K562 (cell line): ENCODE data around the gene GALK2. TPM values are rescaled to one million over a fixed set of nuclear protein-coding genes. Genes with fewer than 3 reads are reported as not detected.
A peak's percentile ranks its signal among the peaks of the same experiment; 100 is the strongest.

Source experiments
- CBX5 ChIP-seq: IDR thresholded peaks from 2 replicates; pipeline ENCODE4 v1.6.1; 2014; ENCODE audit warnings: low read depth, borderline replicate concordance
- CSDE1 ChIP-seq, 2 experiments: fragments of 450-650 bp; IDR thresholded peaks; 2 replicates each; pipeline ENCODE4 v1.6.1; 2016; ENCODE audit warnings: mild to moderate bottlenecking in 1 of 2
- DACH1 ChIP-seq: fragments of 450-650 bp; IDR thresholded peaks from 2 replicates; pipeline ENCODE4 v1.6.1; 2018; ENCODE audit not compliant: partially characterized antibody
- ELF1 ChIP-seq: fragments of 200-800 bp; sonication (Bioruptor generic); IDR thresholded peaks from 2 replicates; pipeline ENCODE4 v1.6.1; 2016; ENCODE audit warnings: missing genetic modification characterization, missing compliant biosample characterization
- ETS2 ChIP-seq: IDR thresholded peaks from 2 replicates; pipeline ENCODE4 v1.6.1; 2016; ENCODE audit warnings: borderline replicate concordance, missing genetic modification characterization, mild to moderate bottlenecking, moderate library complexity, missing compliant biosample characterization; ENCODE audit not compliant: poor library complexity, severe bottlenecking
- HDAC2 ChIP-seq: fragments of 450-650 bp; IDR thresholded peaks from 2 replicates; pipeline ENCODE4 v1.6.1; 2016; ENCODE audit warnings: mild to moderate bottlenecking
- HLTF ChIP-seq: fragments of 450-650 bp; IDR thresholded peaks from 2 replicates; pipeline ENCODE4 v1.6.1; 2016
- KHSRP ChIP-seq: fragments of 450-650 bp; IDR thresholded peaks from 2 replicates; pipeline ENCODE4 v1.6.1; 2017
- KLF13 ChIP-seq: fragments of 450-650 bp; IDR thresholded peaks from 2 replicates; pipeline ENCODE4 v1.6.1; 2016; ENCODE audit warnings: missing genetic modification characterization, low read depth, mild to moderate bottlenecking, missing compliant biosample characterization, moderate library complexity, borderline replicate concordance
- MED1 ChIP-seq: sonication (generic); formaldehyde crosslinking; IDR thresholded peaks from 2 replicates; pipeline ENCODE4 v1.8.1; 2023; ENCODE audit warnings: missing genetic modification reagents, borderline replicate concordance
- MIER1 ChIP-seq: fragments of 450-650 bp; IDR thresholded peaks from 2 replicates; pipeline ENCODE4 v1.6.1; 2016; ENCODE audit warnings: antibody characterized with exemption, mild to moderate bottlenecking, low read depth
- MXI1 ChIP-seq: IDR thresholded peaks from 2 replicates; pipeline ENCODE4 v1.6.1; 2011; ENCODE audit warnings: low read depth, mild to moderate bottlenecking, improper control_type of control experiment, low read length
- PML ChIP-seq: IDR thresholded peaks from 2 replicates; pipeline ENCODE4 v1.6.1; 2012; ENCODE audit warnings: low read length, inconsistent platforms
- POLR2A ChIP-seq: fragments of 450-650 bp; conservative IDR thresholded peaks from 2 replicates; pipeline ENCODE4 v1.6.1; 2016
- POLR2B ChIP-seq: fragments of 450-650 bp; IDR thresholded peaks from 2 replicates; pipeline ENCODE4 v1.6.1; 2018; ENCODE audit warnings: low read depth; ENCODE audit not compliant: partially characterized antibody
- PTBP1 ChIP-seq: fragments of 200-400 bp; formaldehyde crosslinking; IDR thresholded peaks from 2 replicates; pipeline ENCODE4 v1.6.1; 2017; ENCODE audit warnings: low read depth, low read length
- SREBF2 ChIP-seq: sonication (generic); formaldehyde crosslinking; IDR thresholded peaks from 2 replicates; pipeline ENCODE4 v1.4.0; 2020; ENCODE audit warnings: mild to moderate bottlenecking, missing genetic modification reagents
- SRSF1 ChIP-seq: fragments of 200-400 bp; formaldehyde crosslinking; IDR thresholded peaks from 2 replicates; pipeline ENCODE4 v1.6.1; 2017; ENCODE audit warnings: mild to moderate bottlenecking, low read depth, low read length, moderate library complexity
- TOE1 ChIP-seq, 2 experiments: fragments of 450-650 bp in 1 of 2; sonication (generic) in 1 of 2; formaldehyde crosslinking in 1 of 2; IDR thresholded peaks; 2 replicates each; pipeline versions ENCODE4 v1.7.1 to v1.8.0; 2016 to 2022; ENCODE audit warnings: borderline replicate concordance in 2 of 2, mild to moderate bottlenecking in 2 of 2, antibody characterized with exemption in 1 of 2, inconsistent platforms in 1 of 2, low read depth in 1 of 2, missing genetic modification reagents in 1 of 2, moderate library complexity in 1 of 2
- YY1 ChIP-seq, 3 experiments: IDR thresholded peaks; 2 replicates each; pipeline ENCODE4 v1.6.1; 2011; ENCODE audit warnings: low read length in 2 of 3, mild to moderate bottlenecking in 2 of 3, moderate library complexity in 2 of 3, borderline replicate concordance in 1 of 3, control low read depth in 1 of 3, low read depth in 1 of 3; ENCODE audit not compliant: insufficient read depth in 3 of 3, insufficient replicate concordance in 2 of 3, control insufficient read depth in 1 of 3, insufficient read length in 1 of 3; ENCODE audit errors: extremely low read depth in 1 of 3
- ZFP30 ChIP-seq: fragments of 250-450 bp; sonication (Bioruptor Pico); IDR thresholded peaks from 2 replicates; pipeline ENCODE4 v1.8.0; 2022; ENCODE audit warnings: moderate library complexity, mild to moderate bottlenecking, inconsistent platforms, borderline replicate concordance
- ZNF12 ChIP-seq: sonication (generic); formaldehyde crosslinking; IDR thresholded peaks from 2 replicates; pipeline ENCODE4 v1.4.0; 2020; ENCODE audit warnings: mild to moderate bottlenecking, missing genetic modification reagents
- ZNF146 ChIP-seq: IDR thresholded peaks from one replicate; pipeline ENCODE4 v1.6.1; 2018; ENCODE audit warnings: missing compliant biosample characterization; ENCODE audit not compliant: unreplicated experiment
- ZNF444 ChIP-seq: fragments of 250-450 bp; sonication (Bioruptor Pico); IDR thresholded peaks from 2 replicates; pipeline ENCODE4 v1.4.0; 2020; ENCODE audit warnings: mild to moderate bottlenecking, moderate library complexity
- ZNF695 ChIP-seq: fragments of 450-650 bp; formaldehyde crosslinking; IDR thresholded peaks from 2 replicates; pipeline ENCODE4 v1.4.0; 2020; ENCODE audit warnings: mild to moderate bottlenecking, moderate library complexity
- polyA plus RNA-seq, 8 experiments: library from polyadenylated mRNA; depleted of rRNA in 4 of 8; stranded (reverse) in 5 of 8; unstranded in 3 of 8; fragments of >200 nt; fragmentation: Nextera tagmentation in 2 of 8; fragmentation: Illumina TruSeq in 1 of 8; extraction: Ambion mirVana in 2 of 8; extraction: Trizol in 1 of 8; gene quantifications; 2 replicates each; pipeline versions ENCODE4 v1.2.1 to v1.2.3, GENCODE V29; 2011 to 2014; ENCODE audit warnings: inconsistent platforms in 1 of 8, missing spikeins in 1 of 8
- total RNA-seq, 7 experiments: library from RNA; depleted of rRNA in 6 of 7; stranded (reverse); fragments of >200 nt in 6 of 7; fragmentation: Illumina TruSeq in 2 of 7; extraction: Trizol in 2 of 7; gene quantifications; 2 replicates each; pipeline versions ENCODE4 v1.2.1 to v1.2.3, GENCODE V29; 2011 to 2021; ENCODE audit warnings: low replicate concordance in 1 of 7
- TF ChIP-seq, protein P1 (sequence below): sonication (generic); formaldehyde crosslinking; IDR thresholded peaks from 2 replicates; pipeline ENCODE4 v1.8.1; 2022; ENCODE audit warnings: missing genetic modification reagents
- TF ChIP-seq, protein P2 (sequence below): fragments of 250-450 bp; sonication (Bioruptor Pico); IDR thresholded peaks from 2 replicates; pipeline ENCODE4 v1.5.1; 2021; ENCODE audit warnings: mild to moderate bottlenecking

The GALK2 gene
- total and polyA plus RNA-seq, 9 of the 15 experiments (the other 6 are each of a cell fraction or from before 2014, with no cell fraction given) = 32.8 to 82.0 (median 54.4) TPM

DNA sequence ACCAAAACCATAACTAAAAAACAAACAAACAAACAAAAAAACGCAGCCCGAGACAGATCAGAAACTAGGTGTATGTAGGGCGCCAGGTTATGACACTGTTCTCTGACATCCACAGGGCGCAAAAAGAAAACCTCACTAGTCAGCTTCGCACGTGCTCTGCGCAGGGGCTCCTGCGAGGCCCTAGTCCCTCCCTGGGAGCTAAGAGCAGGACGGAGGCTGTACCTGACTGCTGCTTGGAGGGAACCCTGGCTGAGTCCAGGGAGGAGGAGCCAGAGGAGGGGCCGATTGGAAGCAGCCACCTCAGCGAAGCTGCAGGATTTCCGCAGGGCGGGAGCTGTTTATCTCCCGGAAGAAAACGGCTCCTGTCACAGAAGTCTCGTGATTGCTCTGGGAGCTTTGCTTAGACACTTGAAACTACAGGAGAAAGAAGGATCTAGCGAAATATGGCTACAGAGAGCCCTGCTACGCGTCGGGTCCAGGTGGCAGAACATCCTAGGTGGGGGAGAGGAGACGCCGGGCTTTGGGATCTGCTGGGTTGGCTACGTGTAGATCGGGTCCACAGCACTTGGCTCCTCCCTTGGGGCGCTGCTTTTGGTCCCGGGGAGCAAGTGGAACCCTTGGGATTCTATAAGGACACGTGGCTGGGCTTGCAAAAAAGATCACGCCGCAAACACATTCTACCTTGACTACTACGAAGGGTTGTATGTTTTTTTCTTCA is at the start of gene GALK2 (continued):
- TF ChIP-seq MXI1 (no peak; the same call in 1 of the 2 replicates), KLF13 (tag) (no peak), SREBF2 (CRISPR knock-in tag) (no peak), PTBP1 (no peak), CSDE1 (IDR thresholded peaks at IDR 0.05) (peak in 1 of 2 experiments; percentile 87; a peak in 2 of 4 replicates), YY1 (IDR thresholded peaks at IDR 0.05; ENCODE audit: borderline replicate concordance in 1 of 3, control insufficient read depth in 1 of 3, extremely low read depth in 1 of 3, insufficient read depth in 3 of 3, insufficient read length in 1 of 3, insufficient replicate concordance in 2 of 3, low read depth in 1 of 3, low read length in 2 of 3) (peak in 2 of 3 experiments; percentile 23 to 85), POLR2B (peak; percentile 81), PML (0 out of 2 replicates have a peak, but pooled peaks have one; percentile 62), HDAC2 (no peak; the same call in 1 of the 2 replicates), ZNF146 (CRISPR knock-in tag) (no peak), POLR2A (peak; percentile 93), ZFP30 (CRISPR knock-in tag) (no peak), KHSRP (peak; percentile 82), SRSF1 (no peak), ETS2 (tag) (no peak), MED1 (CRISPR knock-in tag) (no peak), ELF1 (tag) (peak; percentile 77; the same call in 1 of the 2 replicates), ZNF444 (CRISPR knock-in tag) (no peak), MIER1 (no peak; the same call in 1 of the 2 replicates), ZNF12 (CRISPR knock-in tag) (no peak), HLTF (no peak), DACH1 (no peak), CBX5 (no peak), TOE1 (IDR thresholded peaks at IDR 0.05; ENCODE audit: borderline replicate concordance) (peak; percentile 92), TOE1 (CRISPR knock-in tag; IDR thresholded peaks at IDR 0.05; ENCODE audit: borderline replicate concordance, low read depth) (0 out of 2 replicates have a peak, but pooled peaks have one; percentile 77), ZNF695 (CRISPR knock-in tag) (no peak)
- TF ChIP-seq, protein P1, sequence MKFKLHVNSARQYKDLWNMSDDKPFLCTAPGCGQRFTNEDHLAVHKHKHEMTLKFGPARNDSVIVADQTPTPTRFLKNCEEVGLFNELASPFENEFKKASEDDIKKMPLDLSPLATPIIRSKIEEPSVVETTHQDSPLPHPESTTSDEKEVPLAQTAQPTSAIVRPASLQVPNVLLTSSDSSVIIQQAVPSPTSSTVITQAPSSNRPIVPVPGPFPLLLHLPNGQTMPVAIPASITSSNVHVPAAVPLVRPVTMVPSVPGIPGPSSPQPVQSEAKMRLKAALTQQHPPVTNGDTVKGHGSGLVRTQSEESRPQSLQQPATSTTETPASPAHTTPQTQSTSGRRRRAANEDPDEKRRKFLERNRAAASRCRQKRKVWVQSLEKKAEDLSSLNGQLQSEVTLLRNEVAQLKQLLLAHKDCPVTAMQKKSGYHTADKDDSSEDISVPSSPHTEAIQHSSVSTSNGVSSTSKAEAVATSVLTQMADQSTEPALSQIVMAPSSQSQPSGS = no peak
- TF ChIP-seq, protein P2, sequence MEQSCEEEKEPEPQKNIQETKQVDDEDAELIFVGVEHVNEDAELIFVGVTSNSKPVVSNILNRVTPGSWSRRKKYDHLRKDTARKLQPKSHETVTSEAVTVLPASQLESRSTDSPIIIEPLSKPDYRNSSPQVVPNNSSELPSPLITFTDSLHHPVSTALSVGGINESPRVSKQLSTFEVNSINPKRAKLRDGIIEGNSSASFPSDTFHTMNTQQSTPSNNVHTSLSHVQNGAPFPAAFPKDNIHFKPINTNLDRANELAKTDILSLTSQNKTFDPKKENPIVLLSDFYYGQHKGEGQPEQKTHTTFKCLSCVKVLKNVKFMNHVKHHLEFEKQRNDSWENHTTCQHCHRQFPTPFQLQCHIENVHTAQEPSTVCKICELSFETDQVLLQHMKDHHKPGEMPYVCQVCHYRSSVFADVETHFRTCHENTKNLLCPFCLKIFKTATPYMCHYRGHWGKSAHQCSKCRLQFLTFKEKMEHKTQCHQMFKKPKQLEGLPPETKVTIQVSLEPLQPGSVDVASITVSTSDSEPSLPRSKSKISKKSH (CRISPR knock-in tag) = no peak
